NCI-H460 (cell line): Measurements from ENCODE around the gene DLGAP4. TPM values are rescaled to one million over a fixed set of nuclear protein-coding genes. Genes with fewer than 3 reads are reported as not detected.
A peak's percentile ranks its signal among the peaks of the same experiment; 100 is the strongest.
"Not testable (repeated sequence)": the region's sequence is repeated elsewhere in the genome, so short reads cannot be mapped to it uniquely, and the experiment has no call there.

Source experiments
- DNase-seq: peaks from one replicate; pipeline ENCODE4 v3.0.0-alpha.2; 2016; ENCODE audit warnings: low read depth; ENCODE audit errors: extremely low read depth
- total RNA-seq: library from RNA; depleted of rRNA; stranded (reverse); fragments of >200 nt; shearing (Covaris generic); gene quantifications from 2 replicates; pipeline ENCODE4 v1.2.3, GENCODE V29; 2014

Gene DLGAP4
- total RNA-seq, 1 experiment from 2014 or later = 10.4 TPM

- DNase-seq = no peak
These were observed 65.1 kb downstream of the DLGAP4 start for GRCh38 chr20:36370991-36371790.

- no peak for DNase-seq
These were observed 66.5 kb downstream of the DLGAP4 start for GRCh38 chr20:36372666-36373065.

GRCh38 chr20:36373089-36373488 lies 67.0 kb downstream of the DLGAP4 start:
- DNase-seq = no peak

- DNase-seq = no peak
These were observed 68.9 kb downstream of the DLGAP4 start for GRCh38 chr20:36374995-36375394.

GRCh38 chr20:36377348-36378326 lies 71.5 kb downstream of the DLGAP4 start:
- no peak for DNase-seq

- no peak for DNase-seq
These were observed 72.5 kb downstream of the DLGAP4 start for GRCh38 chr20:36378686-36379085.

GRCh38 chr20:36379914-36380313 lies 73.8 kb downstream of the DLGAP4 start:
- DNase-seq = not testable (repeated sequence)

GRCh38 chr20:36384022-36384619 lies 78.0 kb downstream of the DLGAP4 start:
- peak; percentile 63 for DNase-seq

- no peak for DNase-seq
These were observed 79.4 kb downstream of the DLGAP4 start for GRCh38 chr20:36385503-36385902.

- DNase-seq = no peak
These were observed 80.1 kb downstream of the DLGAP4 start for GRCh38 chr20:36386236-36386635.

GRCh38 chr20:36390269-36390668 lies 84.1 kb downstream of the DLGAP4 start:
- DNase-seq = no peak

- no peak for DNase-seq
These were observed 84.7 kb downstream of the DLGAP4 start for GRCh38 chr20:36390719-36391415.

GRCh38 chr20:36391456-36391855 lies 85.3 kb downstream of the DLGAP4 start:
- no peak for DNase-seq

GRCh38 chr20:36391955-36392354 lies 85.8 kb downstream of the DLGAP4 start:
- DNase-seq = no peak

GRCh38 chr20:36392989-36393388 lies 86.8 kb downstream of the DLGAP4 start:
- DNase-seq = no peak

GRCh38 chr20:36394340-36394965 lies 88.3 kb downstream of the DLGAP4 start:
- no peak for DNase-seq

GRCh38 chr20:36396340-36396739 lies 90.2 kb downstream of the DLGAP4 start:
- no peak for DNase-seq

GRCh38 chr20:36396847-36397630 lies 90.9 kb downstream of the DLGAP4 start:
- no peak for DNase-seq

- DNase-seq = no peak
These were observed 92.4 kb downstream of the DLGAP4 start for GRCh38 chr20:36398515-36398914.
